GM06990 (cell line): ENCODE data around the gene CYFIP1.
"Not testable (repeated sequence)": the region's sequence is repeated elsewhere in the genome, so short reads cannot be mapped to it uniquely, and the experiment has no call there.

Experiments used
- DNase-seq: peaks from one replicate; pipeline ENCODE4 v3.0.0-alpha.2; 2011; ENCODE audit not compliant: insufficient read length; ENCODE audit errors: extremely low read depth
- H3K27me3 ChIP-seq: replicated peaks from 2 replicates; pipeline ENCODE4 v1.6.0; 2011; ENCODE audit warnings: low read length; ENCODE audit not compliant: control insufficient read depth, insufficient read depth
- H3K36me3 ChIP-seq: 2 replicates; pipeline ENCODE4 v1.5.1; 2011; ENCODE audit warnings: low read length; ENCODE audit not compliant: control insufficient read depth, insufficient read depth
- H3K4me3 ChIP-seq: replicated peaks from 2 replicates; pipeline ENCODE4 v1.5.1; 2011; ENCODE audit warnings: low read depth, mild to moderate bottlenecking, control low read depth, low read length
- CTCF ChIP-seq: IDR thresholded peaks from 2 replicates; pipeline ENCODE4 v1.5.1; 2011; ENCODE audit warnings: low read length, control low read depth, mild to moderate bottlenecking, inconsistent platforms; ENCODE audit not compliant: insufficient read depth, poor library complexity, severe bottlenecking

CYFIP1 gene

GRCh38 chr15:22980189-22981050 lies at the start of gene CYFIP1:
CYFIP1 (minus strand) TSS chr15:22980368; CDS start chr15:22947285, 33,083 bp downstream.
- H3K27me3 ChIP-seq: no peaks in the 10 kb centered on the region
- DNase-seq: peak; percentile 59
- H3K4me3 ChIP-seq: peak within 1 kb of the TSS; percentile 88
- TF ChIP-seq CTCF: no peak
- H3K36me3 ChIP-seq: no peaks in the 10 kb centered on the region

- no peak for TF ChIP-seq CTCF
- Histone ChIP-seq H3K27me3 (no peaks in the 10 kb centered on the region), H3K36me3 (peaks cover 9% of the 10 kb centered on the region), H3K4me3 (no peak overlapping the region)
- no peak for DNase-seq
Observed at GRCh38 chr15:23026218-23026617, 46.0 kb upstream of the CYFIP1 start.

- peaks cover 13% of the 10 kb centered on the region for H3K36me3 ChIP-seq
- no peak overlapping the region for H3K4me3 ChIP-seq
- no peaks in the 10 kb centered on the region for H3K27me3 ChIP-seq
- TF ChIP-seq CTCF: no peak
- DNase-seq: no peak
Observed at GRCh38 chr15:23022156-23022555, 42.0 kb upstream of the CYFIP1 start.

GRCh38 chr15:23014394-23015000 lies 34.3 kb upstream of the CYFIP1 start:
- Histone ChIP-seq H3K36me3 (peaks cover 17% of the 10 kb centered on the region), H3K27me3 (no peaks in the 10 kb centered on the region), H3K4me3 (no peak overlapping the region)
- no peak for DNase-seq
- no peak for TF ChIP-seq CTCF

- DNase-seq: no peak
- no peak for TF ChIP-seq CTCF
- no peak overlapping the region for H3K4me3 ChIP-seq
- no peaks in the 10 kb centered on the region for H3K27me3 ChIP-seq
- H3K36me3 ChIP-seq: peaks cover 17% of the 10 kb centered on the region
Observed at GRCh38 chr15:23013681-23014080, 33.5 kb upstream of the CYFIP1 start.

GRCh38 chr15:23012616-23013015 lies 32.4 kb upstream of the CYFIP1 start:
- DNase-seq, H3K27me3 ChIP-seq, H3K4me3 ChIP-seq: not testable (repeated sequence)
- H3K36me3 ChIP-seq: peaks cover 17% of the 10 kb centered on the region
